Upper lobe of left lung (tissue), 4 donors: Measurements from ENCODE around the gene LCN15.

Experiments used
- EP300 ChIP-seq, 4 donors: sonication (generic); formaldehyde crosslinking; IDR thresholded peaks; one replicate each; pipeline ENCODE4 v1.5.1; 2017; ENCODE audit warnings: antibody characterized with exemption in 4 of 4, control low read depth in 2 of 4
- TF ChIP-seq, protein P1 (sequence below), 6 experiments: fragments of 450-650 bp in 4 of 6; fragments of 200-600 bp in 2 of 6; sonication (generic) in 2 of 6; IDR thresholded peaks; one replicate each; pipeline ENCODE4 v1.5.1; 2016 to 2019; ENCODE audit warnings: antibody characterized with exemption in 6 of 6

DNA sequence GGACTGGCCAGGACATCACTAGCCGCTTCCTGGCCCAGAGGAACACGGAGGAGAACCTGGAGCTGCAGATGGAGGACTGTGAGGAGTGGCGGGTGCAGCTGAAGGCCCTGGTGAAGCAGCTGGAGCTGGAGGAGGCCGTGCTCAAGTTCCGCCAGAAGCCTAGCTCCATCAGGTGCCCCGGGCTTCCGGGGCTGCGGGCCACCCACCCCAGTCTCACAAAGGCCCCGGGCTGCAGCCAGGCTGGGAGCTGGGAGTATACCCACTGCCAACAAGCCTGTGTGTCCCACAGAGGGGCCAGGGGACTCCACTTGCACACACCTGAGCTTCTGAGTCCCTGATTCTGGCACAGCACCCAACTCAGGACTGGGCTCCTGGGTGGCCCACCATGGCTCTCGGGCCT lies 41.7 kb upstream of the LCN15 start:
- TF ChIP-seq, protein P1, sequence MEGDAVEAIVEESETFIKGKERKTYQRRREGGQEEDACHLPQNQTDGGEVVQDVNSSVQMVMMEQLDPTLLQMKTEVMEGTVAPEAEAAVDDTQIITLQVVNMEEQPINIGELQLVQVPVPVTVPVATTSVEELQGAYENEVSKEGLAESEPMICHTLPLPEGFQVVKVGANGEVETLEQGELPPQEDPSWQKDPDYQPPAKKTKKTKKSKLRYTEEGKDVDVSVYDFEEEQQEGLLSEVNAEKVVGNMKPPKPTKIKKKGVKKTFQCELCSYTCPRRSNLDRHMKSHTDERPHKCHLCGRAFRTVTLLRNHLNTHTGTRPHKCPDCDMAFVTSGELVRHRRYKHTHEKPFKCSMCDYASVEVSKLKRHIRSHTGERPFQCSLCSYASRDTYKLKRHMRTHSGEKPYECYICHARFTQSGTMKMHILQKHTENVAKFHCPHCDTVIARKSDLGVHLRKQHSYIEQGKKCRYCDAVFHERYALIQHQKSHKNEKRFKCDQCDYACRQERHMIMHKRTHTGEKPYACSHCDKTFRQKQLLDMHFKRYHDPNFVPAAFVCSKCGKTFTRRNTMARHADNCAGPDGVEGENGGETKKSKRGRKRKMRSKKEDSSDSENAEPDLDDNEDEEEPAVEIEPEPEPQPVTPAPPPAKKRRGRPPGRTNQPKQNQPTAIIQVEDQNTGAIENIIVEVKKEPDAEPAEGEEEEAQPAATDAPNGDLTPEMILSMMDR (IDR thresholded peaks at IDR 0.05) = no peak
- TF ChIP-seq EP300 (IDR thresholded peaks at IDR 0.05) = no peak
